GM18870 (cell line): ENCODE results near the gene CCDC17.

ENCODE experiments used
- ATAC-seq: cut with Tn5 transposase; IDR thresholded peaks from one replicate; pipeline ENCODE4 v1.9.1; 2021; ENCODE audit warnings: moderate library complexity; ENCODE audit not compliant: unreplicated experiment

Gene CCDC17

GRCh38 chr1:45623972-45624371, at the start of gene CCDC17:
Gene CCDC17 (minus strand): TSS chr1:45624054. CDS start chr1:45623909, 145 bp downstream.
- ATAC-seq = no peak

GRCh38 chr1:45669859-45670655, 46.2 kb upstream of the CCDC17 start:
- ATAC-seq = no peak

- ATAC-seq = no peak
Measured at GRCh38 chr1:45669379-45669778, 45.5 kb upstream of the CCDC17 start.

GRCh38 chr1:45668526-45668925, 44.7 kb upstream of the CCDC17 start:
- no peak for ATAC-seq

- ATAC-seq = no peak
Measured at GRCh38 chr1:45667321-45668111, 43.7 kb upstream of the CCDC17 start.

- no peak for ATAC-seq
Measured at GRCh38 chr1:45666836-45667235, 43.0 kb upstream of the CCDC17 start.

- no peak for ATAC-seq
Measured at GRCh38 chr1:45660336-45660735, 36.5 kb upstream of the CCDC17 start.

GRCh38 chr1:45659222-45659621, 35.4 kb upstream of the CCDC17 start:
- no peak for ATAC-seq

- ATAC-seq = no peak
Measured at GRCh38 chr1:45658171-45658570, 34.3 kb upstream of the CCDC17 start.

GRCh38 chr1:45656573-45657226, 32.8 kb upstream of the CCDC17 start:
- ATAC-seq = no peak

- no peak for ATAC-seq
Measured at GRCh38 chr1:45654540-45655280, 30.9 kb upstream of the CCDC17 start.

- no peak for ATAC-seq
Measured at GRCh38 chr1:45647248-45648021, 23.6 kb upstream of the CCDC17 start.

- no peak for ATAC-seq
Measured at GRCh38 chr1:45644661-45645060, 20.8 kb upstream of the CCDC17 start.

GRCh38 chr1:45643978-45644377, 20.1 kb upstream of the CCDC17 start:
- no peak for ATAC-seq

GRCh38 chr1:45643321-45643720, 19.5 kb upstream of the CCDC17 start:
- ATAC-seq = no peak

- ATAC-seq = no peak
Measured at GRCh38 chr1:45640293-45640692, 16.4 kb upstream of the CCDC17 start.

GRCh38 chr1:45635211-45635610, 11.4 kb upstream of the CCDC17 start:
- ATAC-seq = no peak

- ATAC-seq = no peak
Measured at GRCh38 chr1:45630429-45630828, 6.6 kb upstream of the CCDC17 start.

- no peak for ATAC-seq
Measured at GRCh38 chr1:45629035-45629434, 5.2 kb upstream of the CCDC17 start.
